ENCODE data around the gene CRNKL1. TPM values are rescaled to one million over a fixed set of nuclear protein-coding genes. Genes with fewer than 3 reads are reported as not detected.

Gene CRNKL1
- total RNA-seq, 4 donors from 2014 or later: 24.9 to 37.7 (median 31.7) TPM

GRCh38 chr20:20027284-20027683 is 25.0 kb downstream of the CRNKL1 start:
- H3K27ac ChIP-seq: no peak overlapping the region
- peaks cover 0 to 2% (median 0%) of the 10 kb centered on the region in 3 donors for H3K4me1 ChIP-seq
- H3K36me3 ChIP-seq: peaks cover 0 to 74% of the 10 kb centered on the region in 2 donors
- H3K4me3 ChIP-seq: no peak overlapping the region
- TF ChIP-seq POLR2A (IDR thresholded peaks at IDR 0.05) (no peak), CTCF (IDR thresholded peaks at IDR 0.05) (no peak), EP300 (IDR thresholded peaks at IDR 0.05) (no peak), POLR2AphosphoS5 (IDR thresholded peaks at IDR 0.05) (no peak)
- H3K9me3 ChIP-seq: no peaks in the 10 kb centered on the region
- 73 to 79% methylated on average over 2 of the region's 2 CpGs for WGBS, 2 donors (ENCODE audit: low coverage in 1 of 2)
- no peak for ATAC-seq
- H3K27me3 ChIP-seq: no peaks in the 10 kb centered on the region

- H3K4me1 ChIP-seq: peaks cover 0 to 24% (median 0%) of the 10 kb centered on the region in 3 donors
- no peak for ATAC-seq
These were observed 27.3 kb downstream of the CRNKL1 start for GRCh38 chr20:20024942-20025341.

GRCh38 chr20:20023395-20023794 is 28.9 kb downstream of the CRNKL1 start:
- H3K36me3 ChIP-seq: peaks cover 0 to 41% of the 10 kb centered on the region in 2 donors
- H3K9me3 ChIP-seq: no peaks in the 10 kb centered on the region
- TF ChIP-seq POLR2A (IDR thresholded peaks at IDR 0.05) (no peak), POLR2AphosphoS5 (IDR thresholded peaks at IDR 0.05) (no peak), EP300 (IDR thresholded peaks at IDR 0.05) (no peak), CTCF (IDR thresholded peaks at IDR 0.05) (no peak)
- no peaks in the 10 kb centered on the region for H3K27me3 ChIP-seq
- WGBS, 2 donors (ENCODE audit: low coverage in 1 of 2): 75 to 93% methylated on average over 2 to 3 of the region's 3 CpGs
- H3K27ac ChIP-seq: no peak overlapping the region
- ATAC-seq: no peak
- H3K4me3 ChIP-seq: no peak overlapping the region
- H3K4me1 ChIP-seq: peaks cover under 1 to 39% (median 12%) of the 10 kb centered on the region in 3 donors

More at GRCh38 chr20:20024942-20025341, 27.3 kb downstream of the CRNKL1 start:
- Histone ChIP-seq H3K9me3 (no peaks in the 10 kb centered on the region), H3K27me3 (no peaks in the 10 kb centered on the region), H3K4me3 (no peak overlapping the region), H3K36me3 (peaks cover 0 to 54% of the 10 kb centered on the region in 2 donors), H3K27ac (no peak overlapping the region)
- TF ChIP-seq EP300 (IDR thresholded peaks at IDR 0.05): no peak
- TF ChIP-seq POLR2A (IDR thresholded peaks at IDR 0.05): no peak
- no peak for TF ChIP-seq CTCF (IDR thresholded peaks at IDR 0.05)
- TF ChIP-seq POLR2AphosphoS5 (IDR thresholded peaks at IDR 0.05): no peak

- no peaks in the 10 kb centered on the region for H3K9me3 ChIP-seq
- peaks cover 2 to 47% (median 16%) of the 10 kb centered on the region in 3 donors for H3K4me1 ChIP-seq
- H3K27ac ChIP-seq: no peak overlapping the region
These were observed 29.8 kb downstream of the CRNKL1 start for GRCh38 chr20:20022498-20022897.

More at GRCh38 chr20:20022498-20022897, 29.8 kb downstream of the CRNKL1 start:
- no peak for ATAC-seq
- Histone ChIP-seq H3K4me3 (no peak overlapping the region), H3K27me3 (no peaks in the 10 kb centered on the region), H3K36me3 (peaks cover 0 to 32% of the 10 kb centered on the region in 2 donors)
- no peak for TF ChIP-seq CTCF (IDR thresholded peaks at IDR 0.05)
- TF ChIP-seq POLR2AphosphoS5 (IDR thresholded peaks at IDR 0.05): no peak
- no peak for TF ChIP-seq POLR2A (IDR thresholded peaks at IDR 0.05)
- no peak for TF ChIP-seq EP300 (IDR thresholded peaks at IDR 0.05)
